Mucosa of rectum (tissue), 2 donors: ENCODE measurements around the gene GABRA4.
A peak's percentile ranks its signal among the peaks of the same experiment; 100 is the strongest.

Source experiments
- H3K27ac ChIP-seq, 2 donors: one replicate each; pipeline ENCODE4 v1.7.0; 2013; ENCODE audit warnings: inconsistent platforms in 2 of 2, low read depth in 2 of 2, low read length in 2 of 2
- H3K27me3 ChIP-seq, 2 donors: one replicate each; pipeline ENCODE4 v1.7.0; 2013; ENCODE audit warnings: low read length in 2 of 2; ENCODE audit not compliant: control insufficient read depth in 2 of 2, insufficient read depth in 2 of 2
- H3K36me3 ChIP-seq, 2 donors: one replicate each; pipeline ENCODE4 v1.7.0; 2013; ENCODE audit warnings: low read length in 2 of 2; ENCODE audit not compliant: control insufficient read depth in 2 of 2, insufficient read depth in 2 of 2
- H3K4me1 ChIP-seq, 2 donors: one replicate each; pipeline ENCODE4 v1.7.0; 2013; ENCODE audit warnings: low read length in 2 of 2, mild to moderate bottlenecking in 1 of 2; ENCODE audit not compliant: control insufficient read depth in 2 of 2, insufficient read depth in 2 of 2
- H3K4me3 ChIP-seq, 2 donors: one replicate each; pipeline ENCODE4 v1.7.0; 2013; ENCODE audit warnings: low read length in 2 of 2
- H3K9ac ChIP-seq, 2 donors: one replicate each; pipeline ENCODE4 v1.7.0; 2013; ENCODE audit warnings: low read length in 2 of 2, low read depth in 1 of 2, mild to moderate bottlenecking in 1 of 2
- H3K9me3 ChIP-seq, 2 donors: one replicate each; pipeline ENCODE4 v1.7.0; 2013; ENCODE audit warnings: low read length in 2 of 2; ENCODE audit not compliant: control insufficient read depth in 2 of 2
- donor health status: healthy.
- donor health status: Normal muscosa, but diverticular disease.

GABRA4 gene

GRCh38 chr4:46993075-46994006 is at the start of gene GABRA4:
GABRA4 (minus strand) TSS chr4:46993581; CDS start chr4:46993424, 157 bp downstream.
- peaks cover 4 to 19% of the 10 kb centered on the region in 2 donors for H3K27me3 ChIP-seq
- H3K4me1 ChIP-seq, result peaks cover 0 to 4% of the 10 kb centered on the region in 2 donors
- no peak within 1 kb of the TSS for H3K27ac ChIP-seq
- no peaks in the 10 kb centered on the region for H3K9me3 ChIP-seq
- peak within 1 kb of the TSS; percentile 9 to 46 for H3K4me3 ChIP-seq
- H3K9ac ChIP-seq, result no peak within 1 kb of the TSS
- H3K36me3 ChIP-seq, result no peaks in the 10 kb centered on the region

GRCh38 chr4:47040828-47041227 is 47.4 kb upstream of the GABRA4 start:
- Histone ChIP-seq H3K27me3 (no peaks in the 10 kb centered on the region), H3K9ac (no peak overlapping the region), H3K9me3 (no peaks in the 10 kb centered on the region), H3K27ac (no peak overlapping the region), H3K4me1 (no peaks in the 10 kb centered on the region), H3K4me3 (no peak overlapping the region), H3K36me3 (no peaks in the 10 kb centered on the region)

GRCh38 chr4:47038263-47038662 is 44.9 kb upstream of the GABRA4 start:
- H3K36me3 ChIP-seq, result no peaks in the 10 kb centered on the region
- no peak overlapping the region for H3K4me3 ChIP-seq
- no peak overlapping the region for H3K27ac ChIP-seq
- no peaks in the 10 kb centered on the region for H3K27me3 ChIP-seq
- H3K4me1 ChIP-seq, result no peaks in the 10 kb centered on the region
- H3K9me3 ChIP-seq, result no peaks in the 10 kb centered on the region
- H3K9ac ChIP-seq, result no peak overlapping the region

GRCh38 chr4:47032405-47033106 is 39.2 kb upstream of the GABRA4 start:
- Histone ChIP-seq H3K27me3 (peaks cover 11% of the 10 kb centered on the region in 2 donors), H3K4me3 (peak overlapping the region; percentile 68 to 70), H3K9me3 (no peaks in the 10 kb centered on the region), H3K27ac (no peak overlapping the region), H3K36me3 (no peaks in the 10 kb centered on the region), H3K9ac (peak overlapping the region in 1 of 2 donors; percentile 24), H3K4me1 (peaks cover 3 to 12% of the 10 kb centered on the region in 2 donors)

GRCh38 chr4:47031751-47032404 is 38.5 kb upstream of the GABRA4 start:
- peak overlapping the region in 1 of 2 donors; percentile 24 for H3K9ac ChIP-seq
- peaks cover 11% of the 10 kb centered on the region in 2 donors for H3K27me3 ChIP-seq
- H3K27ac ChIP-seq, result no peak overlapping the region
- no peaks in the 10 kb centered on the region for H3K36me3 ChIP-seq
- no peaks in the 10 kb centered on the region for H3K9me3 ChIP-seq
- H3K4me3 ChIP-seq, result peak overlapping the region; percentile 68 to 70
- H3K4me1 ChIP-seq, result peaks cover 3 to 12% of the 10 kb centered on the region in 2 donors

- Histone ChIP-seq H3K27me3 (peaks cover 11% of the 10 kb centered on the region in 2 donors), H3K9me3 (no peaks in the 10 kb centered on the region), H3K9ac (peak within 1 kb of the TSS in 1 of 2 donors; percentile 24), H3K36me3 (no peaks in the 10 kb centered on the region), H3K4me1 (peaks cover 3 to 12% of the 10 kb centered on the region in 2 donors), H3K27ac (no peak within 1 kb of the TSS), H3K4me3 (peak within 1 kb of the TSS; percentile 68 to 70)
Measured at GRCh38 chr4:47031011-47031678, 37.8 kb upstream of the GABRA4 start, which contains the start of gene GABRB1. GABRB1 (plus strand) TSS chr4:47031567.

GRCh38 chr4:47017494-47017893 is 24.1 kb upstream of the GABRA4 start:
- no peaks in the 10 kb centered on the region for H3K36me3 ChIP-seq
- no peak overlapping the region for H3K9ac ChIP-seq
- H3K9me3 ChIP-seq, result no peaks in the 10 kb centered on the region
- H3K4me1 ChIP-seq, result no peaks in the 10 kb centered on the region
- no peaks in the 10 kb centered on the region for H3K27me3 ChIP-seq
- no peak overlapping the region for H3K27ac ChIP-seq
- H3K4me3 ChIP-seq, result no peak overlapping the region

GRCh38 chr4:47017081-47017480 is 23.7 kb upstream of the GABRA4 start:
- no peak overlapping the region for H3K9ac ChIP-seq
- no peak overlapping the region for H3K27ac ChIP-seq
- H3K27me3 ChIP-seq, result no peaks in the 10 kb centered on the region
- H3K4me1 ChIP-seq, result no peaks in the 10 kb centered on the region
- H3K4me3 ChIP-seq, result no peak overlapping the region
- no peaks in the 10 kb centered on the region for H3K9me3 ChIP-seq
- H3K36me3 ChIP-seq, result no peaks in the 10 kb centered on the region

- no peaks in the 10 kb centered on the region for H3K9me3 ChIP-seq
- H3K9ac ChIP-seq, result no peak overlapping the region
- peaks cover 0 to 3% of the 10 kb centered on the region in 2 donors for H3K4me1 ChIP-seq
- no peak overlapping the region for H3K4me3 ChIP-seq
- H3K27ac ChIP-seq, result no peak overlapping the region
- H3K27me3 ChIP-seq, result no peaks in the 10 kb centered on the region
- H3K36me3 ChIP-seq, result no peaks in the 10 kb centered on the region
Measured at GRCh38 chr4:47013373-47013772, 20.0 kb upstream of the GABRA4 start.
